ENCODE data around the gene FAM32A.
A peak's percentile ranks its signal among the peaks of the same experiment; 100 is the strongest.
"Not testable (repeated sequence)": the region's sequence is repeated elsewhere in the genome, so short reads cannot be mapped to it uniquely, and the experiment has no call there.

FAM32A gene

GRCh38 chr19:16156904-16157303 lies 28.3 kb upstream of the FAM32A start:
- no peaks in the 10 kb centered on the region for H3K9me3 Mint-ChIP-seq (ENCODE audit: low read depth)
- peaks cover 12% of the 10 kb centered on the region for H3K4me1 Mint-ChIP-seq (ENCODE audit: low read depth)
- no peak overlapping the region for H3K4me3 Mint-ChIP-seq
- no peak overlapping the region for H3K27ac Mint-ChIP-seq
- peaks cover 7% of the 10 kb centered on the region for H3K36me3 Mint-ChIP-seq
- H3K27me3 Mint-ChIP-seq = no peaks in the 10 kb centered on the region

- Mint-ChIP-seq H3K4me1 (ENCODE audit: low read depth) (peaks cover 12% of the 10 kb centered on the region), H3K36me3 (peaks cover 7% of the 10 kb centered on the region), H3K27me3 (no peaks in the 10 kb centered on the region), H3K27ac (no peak overlapping the region), H3K4me3 (no peak overlapping the region), H3K9me3 (ENCODE audit: low read depth) (no peaks in the 10 kb centered on the region)
Observed at GRCh38 chr19:16157601-16158000, 27.6 kb upstream of the FAM32A start.

GRCh38 chr19:16159655-16160054 lies 25.6 kb upstream of the FAM32A start:
- H3K27ac Mint-ChIP-seq = no peak overlapping the region
- H3K9me3 Mint-ChIP-seq (ENCODE audit: low read depth) = no peaks in the 10 kb centered on the region

GRCh38 chr19:16160445-16160942 lies 24.7 kb upstream of the FAM32A start:
- Mint-ChIP-seq H3K4me1 (ENCODE audit: low read depth) (peaks cover 12% of the 10 kb centered on the region), H3K36me3 (no peaks in the 10 kb centered on the region), H3K27ac (peak overlapping the region; percentile 37), H3K27me3 (no peaks in the 10 kb centered on the region), H3K9me3 (ENCODE audit: low read depth) (no peaks in the 10 kb centered on the region), H3K4me3 (no peak overlapping the region)

More at GRCh38 chr19:16159655-16160054, 25.6 kb upstream of the FAM32A start:
- Mint-ChIP-seq H3K27me3 (no peaks in the 10 kb centered on the region), H3K4me3 (no peak overlapping the region), H3K36me3 (peaks cover 7% of the 10 kb centered on the region), H3K4me1 (ENCODE audit: low read depth) (peaks cover 12% of the 10 kb centered on the region)

GRCh38 chr19:16160943-16161560 lies 24.2 kb upstream of the FAM32A start:
- H3K27ac Mint-ChIP-seq = peak overlapping the region; percentile 37
- no peaks in the 10 kb centered on the region for H3K27me3 Mint-ChIP-seq
- peaks cover 12% of the 10 kb centered on the region for H3K4me1 Mint-ChIP-seq (ENCODE audit: low read depth)
- no peaks in the 10 kb centered on the region for H3K9me3 Mint-ChIP-seq (ENCODE audit: low read depth)
- no peak overlapping the region for H3K4me3 Mint-ChIP-seq
- H3K36me3 Mint-ChIP-seq = no peaks in the 10 kb centered on the region

GRCh38 chr19:16161840-16162239 lies 23.4 kb upstream of the FAM32A start:
- no peak overlapping the region for H3K27ac Mint-ChIP-seq
- no peaks in the 10 kb centered on the region for H3K27me3 Mint-ChIP-seq
- no peak overlapping the region for H3K4me3 Mint-ChIP-seq
- H3K36me3 Mint-ChIP-seq = no peaks in the 10 kb centered on the region
- H3K9me3 Mint-ChIP-seq (ENCODE audit: low read depth) = no peaks in the 10 kb centered on the region
- peaks cover 12% of the 10 kb centered on the region for H3K4me1 Mint-ChIP-seq (ENCODE audit: low read depth)

GRCh38 chr19:16164222-16164890 lies 20.9 kb upstream of the FAM32A start:
- Mint-ChIP-seq H3K36me3 (no peaks in the 10 kb centered on the region), H3K4me1 (ENCODE audit: low read depth) (peaks cover 12% of the 10 kb centered on the region), H3K4me3 (no peak overlapping the region), H3K27ac (no peak overlapping the region), H3K9me3 (ENCODE audit: low read depth) (no peaks in the 10 kb centered on the region), H3K27me3 (no peaks in the 10 kb centered on the region)

GRCh38 chr19:16166417-16166816 lies 18.8 kb upstream of the FAM32A start:
- peaks cover 4% of the 10 kb centered on the region for H3K4me1 Mint-ChIP-seq (ENCODE audit: low read depth)
- no peaks in the 10 kb centered on the region for H3K36me3 Mint-ChIP-seq
- no peaks in the 10 kb centered on the region for H3K27me3 Mint-ChIP-seq
- H3K9me3 Mint-ChIP-seq (ENCODE audit: low read depth) = no peaks in the 10 kb centered on the region
- no peak overlapping the region for H3K4me3 Mint-ChIP-seq
- H3K27ac Mint-ChIP-seq = no peak overlapping the region

GRCh38 chr19:16167055-16167454 lies 18.2 kb upstream of the FAM32A start:
- Mint-ChIP-seq H3K27ac (no peak overlapping the region), H3K27me3 (no peaks in the 10 kb centered on the region), H3K4me1 (ENCODE audit: low read depth) (no peaks in the 10 kb centered on the region), H3K9me3 (ENCODE audit: low read depth) (no peaks in the 10 kb centered on the region), H3K36me3 (no peaks in the 10 kb centered on the region), H3K4me3 (no peak overlapping the region)

- Mint-ChIP-seq H3K36me3 (no peaks in the 10 kb centered on the region), H3K4me3 (no peak overlapping the region), H3K4me1 (ENCODE audit: low read depth) (no peaks in the 10 kb centered on the region), H3K9me3 (ENCODE audit: low read depth) (no peaks in the 10 kb centered on the region), H3K27me3 (no peaks in the 10 kb centered on the region), H3K27ac (no peak overlapping the region)
Observed at GRCh38 chr19:16168465-16169081, 16.6 kb upstream of the FAM32A start.

GRCh38 chr19:16170134-16170533 lies 15.1 kb upstream of the FAM32A start:
- Mint-ChIP-seq H3K27me3 (no peaks in the 10 kb centered on the region), H3K27ac (no peak overlapping the region), H3K4me1 (ENCODE audit: low read depth) (no peaks in the 10 kb centered on the region), H3K36me3 (no peaks in the 10 kb centered on the region), H3K4me3 (no peak overlapping the region), H3K9me3 (ENCODE audit: low read depth) (no peaks in the 10 kb centered on the region)

- no peaks in the 10 kb centered on the region for H3K36me3 Mint-ChIP-seq
- H3K4me1 Mint-ChIP-seq (ENCODE audit: low read depth) = no peaks in the 10 kb centered on the region
- no peak overlapping the region for H3K27ac Mint-ChIP-seq
- no peaks in the 10 kb centered on the region for H3K9me3 Mint-ChIP-seq (ENCODE audit: low read depth)
- H3K4me3 Mint-ChIP-seq = no peak overlapping the region
- H3K27me3 Mint-ChIP-seq = no peaks in the 10 kb centered on the region
Observed at GRCh38 chr19:16175954-16176353, 9.3 kb upstream of the FAM32A start.

GRCh38 chr19:16178866-16179265 lies 6.3 kb upstream of the FAM32A start:
- H3K9me3 Mint-ChIP-seq (ENCODE audit: low read depth); H3K27me3 Mint-ChIP-seq; H3K4me3 Mint-ChIP-seq; H3K4me1 Mint-ChIP-seq (ENCODE audit: low read depth); H3K27ac Mint-ChIP-seq; H3K36me3 Mint-ChIP-seq: not testable (repeated sequence)

- Mint-ChIP-seq H3K36me3 (no peaks in the 10 kb centered on the region), H3K27me3 (no peaks in the 10 kb centered on the region), H3K4me1 (ENCODE audit: low read depth) (peaks cover 13% of the 10 kb centered on the region), H3K27ac (no peak overlapping the region), H3K9me3 (ENCODE audit: low read depth) (no peaks in the 10 kb centered on the region), H3K4me3 (no peak overlapping the region)
Observed at GRCh38 chr19:16180611-16181010, 4.6 kb upstream of the FAM32A start.

- Mint-ChIP-seq H3K36me3 (peaks cover 3% of the 10 kb centered on the region), H3K27ac (peak overlapping the region; percentile 97), H3K4me1 (ENCODE audit: low read depth) (peaks cover 32% of the 10 kb centered on the region), H3K9me3 (ENCODE audit: low read depth) (no peaks in the 10 kb centered on the region), H3K27me3 (no peaks in the 10 kb centered on the region), H3K4me3 (peak overlapping the region; percentile 99)
Observed at GRCh38 chr19:16184665-16185122, 516 bp upstream of the FAM32A start.

All from activated naive CD8-positive, alpha-beta T cell (primary cell).